Measurements from ENCODE around the gene DEFB125.

DEFB125 gene, protein sequence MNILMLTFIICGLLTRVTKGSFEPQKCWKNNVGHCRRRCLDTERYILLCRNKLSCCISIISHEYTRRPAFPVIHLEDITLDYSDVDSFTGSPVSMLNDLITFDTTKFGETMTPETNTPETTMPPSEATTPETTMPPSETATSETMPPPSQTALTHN

DNA sequence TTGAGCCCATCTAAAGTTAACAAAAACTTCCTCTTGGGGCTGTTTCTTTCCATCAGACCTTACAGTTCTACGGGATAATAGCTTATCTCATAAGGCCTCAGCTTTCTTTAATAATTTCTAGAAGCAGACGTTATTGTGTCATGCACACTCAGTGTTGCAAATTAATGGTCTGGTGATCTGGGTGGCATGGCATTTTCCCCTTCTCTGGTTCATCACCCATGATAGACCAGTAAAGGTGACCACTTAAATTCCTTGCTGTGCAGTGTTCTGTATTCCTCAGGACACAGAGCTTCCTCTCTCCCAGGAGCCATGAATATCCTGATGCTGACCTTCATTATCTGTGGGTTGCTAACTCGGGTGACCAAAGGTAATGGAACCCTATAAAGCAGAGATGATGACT, at the start of gene DEFB125:
TSS of gene DEFB125 (plus strand) at position 272 of the 400 bp plus-strand sequence. CDS start at position 310, 38 bp downstream.
- no peak for TF ChIP-seq ZFX (IDR thresholded peaks at IDR 0.05)
- TF ChIP-seq, protein P1, sequence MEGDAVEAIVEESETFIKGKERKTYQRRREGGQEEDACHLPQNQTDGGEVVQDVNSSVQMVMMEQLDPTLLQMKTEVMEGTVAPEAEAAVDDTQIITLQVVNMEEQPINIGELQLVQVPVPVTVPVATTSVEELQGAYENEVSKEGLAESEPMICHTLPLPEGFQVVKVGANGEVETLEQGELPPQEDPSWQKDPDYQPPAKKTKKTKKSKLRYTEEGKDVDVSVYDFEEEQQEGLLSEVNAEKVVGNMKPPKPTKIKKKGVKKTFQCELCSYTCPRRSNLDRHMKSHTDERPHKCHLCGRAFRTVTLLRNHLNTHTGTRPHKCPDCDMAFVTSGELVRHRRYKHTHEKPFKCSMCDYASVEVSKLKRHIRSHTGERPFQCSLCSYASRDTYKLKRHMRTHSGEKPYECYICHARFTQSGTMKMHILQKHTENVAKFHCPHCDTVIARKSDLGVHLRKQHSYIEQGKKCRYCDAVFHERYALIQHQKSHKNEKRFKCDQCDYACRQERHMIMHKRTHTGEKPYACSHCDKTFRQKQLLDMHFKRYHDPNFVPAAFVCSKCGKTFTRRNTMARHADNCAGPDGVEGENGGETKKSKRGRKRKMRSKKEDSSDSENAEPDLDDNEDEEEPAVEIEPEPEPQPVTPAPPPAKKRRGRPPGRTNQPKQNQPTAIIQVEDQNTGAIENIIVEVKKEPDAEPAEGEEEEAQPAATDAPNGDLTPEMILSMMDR (conservative IDR thresholded peaks at IDR 0.05), result no peak
- no peak within 1 kb of the TSS for H3K27ac ChIP-seq

DNA sequence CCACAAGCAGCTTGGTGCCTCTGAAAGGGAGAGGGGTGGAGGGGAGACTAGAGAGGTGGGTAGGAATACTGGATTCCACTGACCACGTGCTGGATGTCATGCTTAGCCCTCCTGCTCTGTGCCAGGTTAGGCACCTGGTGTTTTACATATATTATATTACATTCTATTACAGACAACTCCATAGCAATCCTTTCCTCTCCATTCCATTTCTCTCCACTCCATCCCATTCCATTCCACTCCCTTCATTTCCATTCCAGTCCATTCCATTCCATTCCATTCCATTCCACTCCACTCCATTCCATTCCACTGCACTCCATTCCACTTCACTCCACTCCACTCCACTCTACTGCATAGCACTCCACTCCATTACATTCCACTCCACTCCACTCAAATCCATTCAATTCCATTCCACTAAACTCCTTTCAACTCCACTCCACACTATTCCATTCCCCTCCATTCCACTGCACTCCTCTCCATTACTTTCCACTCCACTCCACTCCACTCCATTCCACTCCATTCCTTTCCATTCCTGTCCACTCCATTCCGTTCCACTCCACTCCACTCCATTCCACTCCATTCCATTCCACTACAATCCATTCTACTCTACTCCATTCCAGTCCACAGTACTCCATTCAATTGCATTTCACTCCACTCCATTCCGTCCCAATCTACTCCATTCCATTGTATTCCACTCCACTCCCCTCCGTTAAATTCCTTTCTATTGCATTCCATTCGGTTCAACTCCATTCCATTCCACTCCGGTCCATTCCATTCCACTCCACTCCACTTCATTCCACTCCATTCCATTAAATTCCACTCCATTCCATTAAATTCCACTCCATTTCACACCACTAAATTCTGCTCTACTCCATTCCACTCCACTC, 27.2 kb upstream of the DEFB125 start:
- H3K27ac ChIP-seq, result no peak overlapping the region
- TF ChIP-seq ZFX (IDR thresholded peaks at IDR 0.05), result no peak
- TF ChIP-seq, protein P1 (conservative IDR thresholded peaks at IDR 0.05), result no peak

DNA sequence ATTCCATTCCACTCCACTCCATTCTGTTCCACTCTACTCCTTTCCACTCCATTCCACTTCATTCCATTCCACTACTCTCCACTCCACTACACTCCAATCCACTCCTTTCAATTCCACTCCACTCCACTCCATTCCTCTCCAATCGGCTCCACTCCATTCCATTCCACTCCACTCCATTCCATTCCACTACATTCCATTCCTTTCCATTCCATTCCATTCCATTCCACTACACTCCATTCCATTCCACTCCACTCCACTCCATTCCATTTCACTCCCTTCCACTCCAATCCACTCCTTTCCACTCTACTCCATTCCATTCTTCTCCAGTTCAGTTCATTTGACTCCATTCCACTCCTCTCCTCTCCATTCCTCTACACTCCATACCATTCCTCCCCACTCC, 26.2 kb upstream of the DEFB125 start:
- no peak overlapping the region for H3K27ac ChIP-seq
- TF ChIP-seq ZFX (IDR thresholded peaks at IDR 0.05), result no peak
- TF ChIP-seq, protein P1 (conservative IDR thresholded peaks at IDR 0.05), result no peak

DNA sequence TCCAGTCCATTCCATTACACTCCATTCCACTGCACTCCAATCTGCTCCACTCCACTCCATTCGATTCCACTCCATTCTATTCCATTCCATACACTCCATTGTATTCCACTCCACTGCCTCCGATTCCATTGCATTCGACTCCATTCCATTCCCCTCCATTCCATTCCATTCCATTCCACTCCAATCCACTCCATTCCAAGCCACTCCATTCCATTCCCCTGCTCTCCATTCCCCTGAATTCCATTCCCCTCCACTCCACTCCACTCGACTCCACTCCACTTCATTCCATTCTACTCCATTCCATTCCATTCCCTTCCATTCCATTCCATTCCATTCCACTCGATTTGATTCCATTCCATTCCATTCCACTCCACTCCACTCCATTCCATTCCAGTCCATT, 25.7 kb upstream of the DEFB125 start:
- TF ChIP-seq, protein P1 (conservative IDR thresholded peaks at IDR 0.05), result no peak
- TF ChIP-seq ZFX (IDR thresholded peaks at IDR 0.05), result no peak
- H3K27ac ChIP-seq, result no peak overlapping the region

DNA sequence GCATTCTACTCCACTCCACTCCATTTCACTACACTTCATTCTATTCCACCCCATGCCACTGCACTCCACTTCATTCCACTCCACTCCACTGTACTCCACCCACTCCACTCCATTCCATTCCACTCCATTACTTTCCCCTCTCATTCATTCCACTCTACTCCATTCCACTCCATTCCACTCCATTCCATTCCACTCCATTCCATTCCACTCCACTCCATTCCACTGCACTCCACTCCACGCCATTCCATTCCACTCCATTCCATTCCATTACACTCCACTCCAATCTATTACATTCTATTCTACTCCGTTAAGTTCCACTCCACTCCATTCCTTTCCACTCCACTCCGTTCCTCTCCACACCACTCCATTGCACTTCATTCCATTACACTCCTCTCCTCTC, 25.0 kb upstream of the DEFB125 start:
- H3K27ac ChIP-seq, result no peak overlapping the region
- TF ChIP-seq ZFX (IDR thresholded peaks at IDR 0.05), result no peak
- TF ChIP-seq, protein P1 (conservative IDR thresholded peaks at IDR 0.05), result no peak

DNA sequence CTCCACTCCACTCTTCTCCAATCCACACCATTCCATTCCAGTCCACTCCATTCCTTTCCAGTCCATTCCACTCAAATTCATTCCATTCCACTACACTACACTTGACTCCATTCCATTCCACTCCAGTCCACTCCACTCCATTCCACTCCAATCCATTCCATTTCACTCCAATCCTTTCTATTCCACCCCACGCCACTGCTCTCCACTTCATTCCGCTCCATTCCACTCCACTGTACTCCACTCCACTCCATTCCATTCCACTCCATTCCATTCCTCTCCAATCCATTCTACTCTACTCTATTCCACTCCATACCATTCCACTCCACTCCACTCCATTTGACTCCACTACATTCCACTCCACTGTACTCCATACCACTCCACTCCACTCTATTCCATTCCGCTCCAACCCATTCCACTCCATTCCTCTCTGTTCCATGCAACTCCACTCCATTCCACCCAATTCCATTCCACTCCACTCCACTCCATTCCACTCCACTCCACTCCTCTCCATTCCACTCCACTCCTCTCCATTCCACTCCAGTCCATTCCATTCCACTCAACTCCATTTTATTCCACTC, 23.4 kb upstream of the DEFB125 start:
- no peak overlapping the region for H3K27ac ChIP-seq
- no peak for TF ChIP-seq ZFX (IDR thresholded peaks at IDR 0.05)
- TF ChIP-seq, protein P1 (conservative IDR thresholded peaks at IDR 0.05), result no peak

DNA sequence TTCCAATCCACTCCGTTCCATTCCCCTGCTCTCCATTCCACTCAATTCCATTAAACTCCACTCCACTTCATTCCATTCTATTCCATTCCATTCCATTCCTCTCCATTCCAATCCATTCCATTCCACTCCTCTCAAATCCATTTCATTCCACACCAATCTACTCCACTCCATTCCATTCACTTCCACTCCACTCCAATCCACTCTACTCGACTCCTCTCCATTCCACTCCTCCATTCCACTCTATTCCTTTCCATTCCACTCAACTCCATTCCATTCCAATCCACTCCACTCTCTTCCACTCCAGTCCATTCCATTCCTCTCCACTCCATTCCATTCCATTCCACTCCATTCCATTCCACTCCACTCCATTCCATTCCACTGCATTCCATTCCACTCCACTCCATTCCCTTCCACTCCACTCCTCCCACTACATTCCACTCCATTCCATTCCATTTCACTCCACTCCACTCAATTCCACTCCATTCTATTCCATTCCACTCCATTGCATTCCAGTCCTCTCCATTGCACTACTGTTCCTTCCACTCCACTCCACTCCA, 22.6 kb upstream of the DEFB125 start:
- no peak overlapping the region for H3K27ac ChIP-seq
- TF ChIP-seq, protein P1 (conservative IDR thresholded peaks at IDR 0.05), result no peak
- TF ChIP-seq ZFX (IDR thresholded peaks at IDR 0.05), result no peak

Data from C4-2B (cell line).